RWPE1 (cell line): ENCODE measurements around the gene RPUSD1.

Experiments
- CTCF ChIA-PET: fragments of 350-600 bp; sonication (Branson Sonifier 250); formaldehyde crosslinking; extraction: SDS; loops from one replicate; lab custom pipeline; 2021; lab: Yijun Ruan, JAX
- POLR2A ChIA-PET: fragments of 400-600 bp; formaldehyde crosslinking; extraction: SDS; loops from one replicate; lab custom pipeline; 2020; ENCODE audit warnings: antibody characterized with exemption; ENCODE audit not compliant: low non-redundant PET; lab: Yijun Ruan, JAX
- DNase-seq: peaks from one replicate; pipeline ENCODE4 v3.0.0; 2012; ENCODE audit warnings: low spot score
- H3K27ac ChIP-seq: fragments of 450-650 bp; 2 replicates; pipeline ENCODE4 v1.5.1; 2017
- CTCF ChIP-seq: fragments of 450-650 bp; conservative IDR thresholded peaks from 2 replicates; pipeline ENCODE4 v1.5.1; 2017; ENCODE audit warnings: low read depth, mild to moderate bottlenecking

Gene RPUSD1

DNA sequence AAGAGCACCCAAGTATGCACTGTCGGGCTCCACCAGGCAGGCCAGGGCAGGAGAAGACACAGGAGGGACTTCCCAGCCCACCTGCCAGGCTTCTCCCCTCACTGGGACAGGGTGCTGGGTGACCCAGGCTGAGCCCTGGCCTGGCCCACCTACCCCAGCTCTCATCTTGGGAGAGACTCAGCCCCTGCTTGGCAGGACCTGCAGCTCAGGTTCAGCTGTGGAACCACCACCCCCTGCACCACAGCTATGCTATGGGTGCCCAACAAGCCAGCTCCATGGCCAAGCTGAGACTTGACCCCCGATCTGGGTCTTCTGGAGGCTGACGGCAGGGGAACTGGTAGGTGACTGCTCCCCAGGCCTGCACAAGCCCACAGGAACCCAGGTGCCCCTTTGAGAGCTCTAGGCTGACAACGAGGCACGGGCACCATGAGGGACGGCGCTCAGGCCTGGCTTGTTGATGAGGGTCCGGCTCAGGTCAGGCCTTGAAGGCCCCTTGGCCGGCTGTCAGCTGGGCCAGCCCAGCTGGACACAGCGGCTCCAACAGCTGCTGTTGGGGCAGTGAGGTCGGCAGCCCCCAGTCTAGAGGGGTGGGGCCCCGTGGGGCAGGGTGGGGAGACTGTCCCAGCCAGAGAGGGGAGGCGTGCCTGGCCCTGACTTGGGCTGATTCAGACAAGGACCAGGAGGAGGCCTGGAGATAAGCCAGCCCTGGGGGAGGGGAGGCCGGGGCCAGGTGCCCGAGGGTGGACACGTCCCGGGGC, 4.6 kb downstream of the RPUSD1 start:
- CTCF ChIA-PET, result interaction anchor here (0.6 to 0.7 kb wide), 3 partner anchors 16 to 1200 kb away, joined by 3 to 4 read pairs (median 3); partner anchors contain the start of gene GFER

GRCh38 chr16:782766-783403, 5.3 kb downstream of the RPUSD1 start:
- no peak for TF ChIP-seq CTCF
- peak overlapping the region; percentile 76 for H3K27ac ChIP-seq
- DNase-seq, result peak; percentile 47
- ChIA-PET CTCF (interaction anchor here (0.7 kb wide), 1 partner anchor 1201 kb away, joined by 3 read pairs; the partner anchor contains the start of gene GFER), POLR2A (no interaction called here)

More for the DNA sequence above, 4.6 kb downstream of the RPUSD1 start:
- DNase-seq, result no peak
- POLR2A ChIA-PET, result interaction anchor here (0.6 to 0.7 kb wide), 2 partner anchors 48 to 49 kb away, joined by 4 read pairs; no protein-coding TSS in a partner anchor
- peak overlapping the region; percentile 76 for H3K27ac ChIP-seq
- no peak for TF ChIP-seq CTCF

GRCh38 chr16:782258-782657, 5.9 kb downstream of the RPUSD1 start:
- H3K27ac ChIP-seq, result peak overlapping the region; percentile 76; the same call in 1 of the 2 replicates
- DNase-seq, result no peak
- no peak for TF ChIP-seq CTCF
- ChIA-PET POLR2A (no interaction called here), CTCF (no interaction called here)

DNA sequence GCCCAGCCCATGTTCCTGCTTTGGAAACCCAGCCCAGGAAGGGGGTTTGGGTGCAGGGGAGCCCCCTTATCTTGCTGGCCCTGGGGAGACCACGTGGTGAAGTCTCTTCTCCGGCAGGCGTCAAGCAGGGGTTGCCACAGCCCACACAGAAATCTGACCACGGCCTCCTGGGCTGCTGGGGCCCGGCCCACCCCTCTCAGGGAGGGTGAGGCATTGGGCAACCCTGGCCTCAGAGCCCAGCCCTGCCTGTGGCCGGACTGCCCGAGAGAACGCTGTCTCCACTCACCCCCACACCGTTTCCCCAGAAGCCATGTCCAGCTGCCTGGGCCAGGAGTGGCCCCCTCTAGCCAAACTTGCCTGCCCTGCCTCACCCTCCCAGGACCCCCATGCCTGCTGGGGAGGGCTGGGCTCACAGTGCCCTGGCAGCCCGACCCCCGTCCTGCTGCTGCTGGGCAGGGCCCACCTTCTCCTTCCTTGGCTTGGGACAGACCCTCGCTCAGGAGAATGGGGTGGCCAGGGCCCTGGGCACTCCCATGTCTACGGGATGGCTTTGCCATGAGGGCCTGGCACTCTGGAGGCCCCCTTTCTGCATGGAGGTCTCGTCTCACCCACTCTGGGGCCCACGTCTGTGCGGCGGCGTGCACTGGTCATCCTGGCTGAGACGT, 6.7 kb downstream of the RPUSD1 start:
- H3K27ac ChIP-seq, result no peak overlapping the region
- TF ChIP-seq CTCF, result no peak
- ChIA-PET CTCF (no interaction called here), POLR2A (no interaction called here)
- DNase-seq, result no peak

DNA sequence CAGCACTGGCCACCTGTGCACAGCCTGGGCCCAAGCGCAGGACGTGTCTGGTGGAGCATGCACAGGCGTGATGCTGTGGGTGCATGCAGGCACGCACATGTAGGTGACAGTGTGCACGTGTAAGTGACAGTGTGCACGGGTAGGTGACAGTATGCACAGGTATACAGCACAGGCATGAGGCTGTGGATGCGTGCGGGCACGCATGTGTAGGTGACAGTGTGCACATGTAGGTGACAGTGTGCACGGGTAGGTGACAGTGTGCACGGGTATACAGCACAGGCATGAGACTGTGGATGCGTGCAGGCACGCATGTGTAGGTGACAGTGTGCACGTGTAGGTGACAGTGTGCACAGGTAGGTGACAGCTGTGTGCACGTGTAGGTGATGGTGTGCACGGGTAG, 7.9 kb downstream of the RPUSD1 start:
- CTCF ChIA-PET, result interaction anchor here (0.9 kb wide), 1 partner anchor 36 kb away, joined by 3 read pairs; no protein-coding TSS in a partner anchor
- POLR2A ChIA-PET, result interaction anchor here (0.7 kb wide), 1 partner anchor 26 kb away, joined by 6 read pairs; no protein-coding TSS in a partner anchor
- TF ChIP-seq CTCF, result no peak
- H3K27ac ChIP-seq, result no peak overlapping the region
- DNase-seq, result no peak

GRCh38 chr16:779561-779960, 8.6 kb downstream of the RPUSD1 start:
- no peak for TF ChIP-seq CTCF
- ChIA-PET POLR2A (no interaction called here), CTCF (no interaction called here)
- H3K27ac ChIP-seq, result no peak overlapping the region
- no peak for DNase-seq
